ENCODE data around the gene SSBP3.
A peak's percentile ranks its signal among the peaks of the same experiment; 100 is the strongest.

Gene SSBP3

GRCh38 chr1:54360165-54361005 is 45.8 kb downstream of the SSBP3 start:
- peak overlapping the region in 1 of 2 donors; percentile 1 for H3K9ac ChIP-seq (ENCODE audit: low read length in 2 of 2)
- H3K4me3 ChIP-seq (ENCODE audit: low read length in 2 of 2): no peak overlapping the region
- H3K27me3 ChIP-seq (ENCODE audit: control insufficient read depth in 1 of 2, insufficient read depth in 2 of 2, low read length in 2 of 2): no peaks in the 10 kb centered on the region
- peaks cover 39% of the 10 kb centered on the region for H3K4me1 ChIP-seq (ENCODE audit: control insufficient read depth, insufficient read depth, low read length)
- H3K9me3 ChIP-seq (ENCODE audit: control insufficient read depth in 2 of 2, low read length in 2 of 2): no peaks in the 10 kb centered on the region
- H3K27ac ChIP-seq (ENCODE audit: low read length): no peak overlapping the region
- peaks cover 0 to 6% of the 10 kb centered on the region in 2 donors for H3K36me3 ChIP-seq (ENCODE audit: control insufficient read depth in 2 of 2, insufficient read depth in 2 of 2, low read length in 2 of 2)

- peaks cover 36% of the 10 kb centered on the region for H3K4me1 ChIP-seq (ENCODE audit: control insufficient read depth, insufficient read depth, low read length)
Observed at GRCh38 chr1:54359393-54360162, 46.6 kb downstream of the SSBP3 start.

GRCh38 chr1:54358503-54359168 is 47.6 kb downstream of the SSBP3 start:
- Histone ChIP-seq H3K9ac (ENCODE audit: low read length in 2 of 2) (no peak overlapping the region), H3K27ac (ENCODE audit: low read length) (no peak overlapping the region), H3K4me3 (ENCODE audit: low read length in 2 of 2) (no peak overlapping the region), H3K4me1 (ENCODE audit: control insufficient read depth, insufficient read depth, low read length) (peaks cover 37% of the 10 kb centered on the region), H3K36me3 (ENCODE audit: control insufficient read depth in 2 of 2, insufficient read depth in 2 of 2, low read length in 2 of 2) (peaks cover 0 to 5% of the 10 kb centered on the region in 2 donors), H3K27me3 (ENCODE audit: control insufficient read depth in 1 of 2, insufficient read depth in 2 of 2, low read length in 2 of 2) (no peaks in the 10 kb centered on the region), H3K9me3 (ENCODE audit: control insufficient read depth in 2 of 2, low read length in 2 of 2) (no peaks in the 10 kb centered on the region)

More at GRCh38 chr1:54359393-54360162, 46.6 kb downstream of the SSBP3 start:
- H3K9ac ChIP-seq (ENCODE audit: low read length in 2 of 2): peak overlapping the region in 1 of 2 donors; percentile 1
- H3K36me3 ChIP-seq (ENCODE audit: control insufficient read depth in 2 of 2, insufficient read depth in 2 of 2, low read length in 2 of 2): peaks cover 0 to 5% of the 10 kb centered on the region in 2 donors
- H3K4me3 ChIP-seq (ENCODE audit: low read length in 2 of 2): no peak overlapping the region
- no peaks in the 10 kb centered on the region for H3K9me3 ChIP-seq (ENCODE audit: control insufficient read depth in 2 of 2, low read length in 2 of 2)
- H3K27ac ChIP-seq (ENCODE audit: low read length): no peak overlapping the region
- H3K27me3 ChIP-seq (ENCODE audit: control insufficient read depth in 1 of 2, insufficient read depth in 2 of 2, low read length in 2 of 2): no peaks in the 10 kb centered on the region

GRCh38 chr1:54357967-54358366 is 48.2 kb downstream of the SSBP3 start:
- peaks cover 0 to 5% of the 10 kb centered on the region in 2 donors for H3K36me3 ChIP-seq (ENCODE audit: control insufficient read depth in 2 of 2, insufficient read depth in 2 of 2, low read length in 2 of 2)
- H3K27ac ChIP-seq (ENCODE audit: low read length): no peak overlapping the region
- H3K9me3 ChIP-seq (ENCODE audit: control insufficient read depth in 2 of 2, low read length in 2 of 2): no peaks in the 10 kb centered on the region
- no peak overlapping the region for H3K4me3 ChIP-seq (ENCODE audit: low read length in 2 of 2)
- peaks cover 41% of the 10 kb centered on the region for H3K4me1 ChIP-seq (ENCODE audit: control insufficient read depth, insufficient read depth, low read length)
- no peaks in the 10 kb centered on the region for H3K27me3 ChIP-seq (ENCODE audit: control insufficient read depth in 1 of 2, insufficient read depth in 2 of 2, low read length in 2 of 2)
- H3K9ac ChIP-seq (ENCODE audit: low read length in 2 of 2): no peak overlapping the region

GRCh38 chr1:54356680-54357147 is 49.5 kb downstream of the SSBP3 start:
- Histone ChIP-seq H3K27ac (ENCODE audit: low read length) (no peak overlapping the region), H3K9me3 (ENCODE audit: control insufficient read depth in 2 of 2, low read length in 2 of 2) (no peaks in the 10 kb centered on the region), H3K27me3 (ENCODE audit: control insufficient read depth in 1 of 2, insufficient read depth in 2 of 2, low read length in 2 of 2) (no peaks in the 10 kb centered on the region), H3K36me3 (ENCODE audit: control insufficient read depth in 2 of 2, insufficient read depth in 2 of 2, low read length in 2 of 2) (peaks cover 0 to 5% of the 10 kb centered on the region in 2 donors), H3K9ac (ENCODE audit: low read length in 2 of 2) (no peak overlapping the region), H3K4me3 (ENCODE audit: low read length in 2 of 2) (no peak overlapping the region), H3K4me1 (ENCODE audit: control insufficient read depth, insufficient read depth, low read length) (peaks cover 46% of the 10 kb centered on the region)

GRCh38 chr1:54355931-54356679 is 50.1 kb downstream of the SSBP3 start:
- no peak overlapping the region for H3K27ac ChIP-seq (ENCODE audit: low read length)
- H3K4me3 ChIP-seq (ENCODE audit: low read length in 2 of 2): no peak overlapping the region
- no peak overlapping the region for H3K9ac ChIP-seq (ENCODE audit: low read length in 2 of 2)
- peaks cover 47% of the 10 kb centered on the region for H3K4me1 ChIP-seq (ENCODE audit: control insufficient read depth, insufficient read depth, low read length)
- no peaks in the 10 kb centered on the region for H3K9me3 ChIP-seq (ENCODE audit: control insufficient read depth in 2 of 2, low read length in 2 of 2)
- H3K36me3 ChIP-seq (ENCODE audit: control insufficient read depth in 2 of 2, insufficient read depth in 2 of 2, low read length in 2 of 2): peaks cover 0 to 5% of the 10 kb centered on the region in 2 donors
- H3K27me3 ChIP-seq (ENCODE audit: control insufficient read depth in 1 of 2, insufficient read depth in 2 of 2, low read length in 2 of 2): no peaks in the 10 kb centered on the region

- Histone ChIP-seq H3K27ac (ENCODE audit: low read length) (no peak overlapping the region), H3K9ac (ENCODE audit: low read length in 2 of 2) (no peak overlapping the region), H3K4me1 (ENCODE audit: control insufficient read depth, insufficient read depth, low read length) (peaks cover 56% of the 10 kb centered on the region)
Observed at GRCh38 chr1:54354899-54355298, 51.3 kb downstream of the SSBP3 start.

GRCh38 chr1:54353959-54354358 is 52.2 kb downstream of the SSBP3 start:
- Histone ChIP-seq H3K27ac (ENCODE audit: low read length) (no peak overlapping the region), H3K4me1 (ENCODE audit: control insufficient read depth, insufficient read depth, low read length) (peaks cover 50% of the 10 kb centered on the region), H3K36me3 (ENCODE audit: control insufficient read depth in 2 of 2, insufficient read depth in 2 of 2, low read length in 2 of 2) (peaks cover 0 to 5% of the 10 kb centered on the region in 2 donors)

More at GRCh38 chr1:54354899-54355298, 51.3 kb downstream of the SSBP3 start:
- Histone ChIP-seq H3K27me3 (ENCODE audit: control insufficient read depth in 1 of 2, insufficient read depth in 2 of 2, low read length in 2 of 2) (no peaks in the 10 kb centered on the region), H3K4me3 (ENCODE audit: low read length in 2 of 2) (no peak overlapping the region), H3K36me3 (ENCODE audit: control insufficient read depth in 2 of 2, insufficient read depth in 2 of 2, low read length in 2 of 2) (peaks cover 0 to 5% of the 10 kb centered on the region in 2 donors), H3K9me3 (ENCODE audit: control insufficient read depth in 2 of 2, low read length in 2 of 2) (no peaks in the 10 kb centered on the region)

GRCh38 chr1:54352755-54353154 is 53.4 kb downstream of the SSBP3 start:
- Histone ChIP-seq H3K4me1 (ENCODE audit: control insufficient read depth, insufficient read depth, low read length) (peaks cover 41% of the 10 kb centered on the region), H3K27ac (ENCODE audit: low read length) (no peak overlapping the region)

More at GRCh38 chr1:54353959-54354358, 52.2 kb downstream of the SSBP3 start:
- H3K9ac ChIP-seq (ENCODE audit: low read length in 2 of 2): no peak overlapping the region
- H3K9me3 ChIP-seq (ENCODE audit: control insufficient read depth in 2 of 2, low read length in 2 of 2): no peaks in the 10 kb centered on the region
- H3K27me3 ChIP-seq (ENCODE audit: control insufficient read depth in 1 of 2, insufficient read depth in 2 of 2, low read length in 2 of 2): no peaks in the 10 kb centered on the region
- H3K4me3 ChIP-seq (ENCODE audit: low read length in 2 of 2): no peak overlapping the region

GRCh38 chr1:54350360-54350759 is 55.8 kb downstream of the SSBP3 start:
- Histone ChIP-seq H3K9ac (ENCODE audit: low read length in 2 of 2) (no peak overlapping the region), H3K27me3 (ENCODE audit: control insufficient read depth in 1 of 2, insufficient read depth in 2 of 2, low read length in 2 of 2) (no peaks in the 10 kb centered on the region), H3K4me3 (ENCODE audit: low read length in 2 of 2) (no peak overlapping the region), H3K27ac (ENCODE audit: low read length) (peak overlapping the region; percentile 69), H3K4me1 (ENCODE audit: control insufficient read depth, insufficient read depth, low read length) (peaks cover 25% of the 10 kb centered on the region), H3K9me3 (ENCODE audit: control insufficient read depth in 2 of 2, low read length in 2 of 2) (no peaks in the 10 kb centered on the region), H3K36me3 (ENCODE audit: control insufficient read depth in 2 of 2, insufficient read depth in 2 of 2, low read length in 2 of 2) (no peaks in the 10 kb centered on the region)

More at GRCh38 chr1:54352755-54353154, 53.4 kb downstream of the SSBP3 start:
- no peaks in the 10 kb centered on the region for H3K27me3 ChIP-seq (ENCODE audit: control insufficient read depth in 1 of 2, insufficient read depth in 2 of 2, low read length in 2 of 2)
- peaks cover 0 to under 1% of the 10 kb centered on the region in 2 donors for H3K36me3 ChIP-seq (ENCODE audit: control insufficient read depth in 2 of 2, insufficient read depth in 2 of 2, low read length in 2 of 2)
- no peaks in the 10 kb centered on the region for H3K9me3 ChIP-seq (ENCODE audit: control insufficient read depth in 2 of 2, low read length in 2 of 2)
- H3K4me3 ChIP-seq (ENCODE audit: low read length in 2 of 2): no peak overlapping the region
- H3K9ac ChIP-seq (ENCODE audit: low read length in 2 of 2): no peak overlapping the region

All from stomach smooth muscle (tissue), 2 donors.